ENCODE results near the gene CYB561A3. TPM values are rescaled to one million over a fixed set of nuclear protein-coding genes. Genes with fewer than 3 reads are reported as not detected.

CYB561A3 gene, protein sequence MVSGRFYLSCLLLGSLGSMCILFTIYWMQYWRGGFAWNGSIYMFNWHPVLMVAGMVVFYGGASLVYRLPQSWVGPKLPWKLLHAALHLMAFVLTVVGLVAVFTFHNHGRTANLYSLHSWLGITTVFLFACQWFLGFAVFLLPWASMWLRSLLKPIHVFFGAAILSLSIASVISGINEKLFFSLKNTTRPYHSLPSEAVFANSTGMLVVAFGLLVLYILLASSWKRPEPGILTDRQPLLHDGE
- 55.0 and 66.7 TPM in 2 replicates for total RNA-seq

DNA sequence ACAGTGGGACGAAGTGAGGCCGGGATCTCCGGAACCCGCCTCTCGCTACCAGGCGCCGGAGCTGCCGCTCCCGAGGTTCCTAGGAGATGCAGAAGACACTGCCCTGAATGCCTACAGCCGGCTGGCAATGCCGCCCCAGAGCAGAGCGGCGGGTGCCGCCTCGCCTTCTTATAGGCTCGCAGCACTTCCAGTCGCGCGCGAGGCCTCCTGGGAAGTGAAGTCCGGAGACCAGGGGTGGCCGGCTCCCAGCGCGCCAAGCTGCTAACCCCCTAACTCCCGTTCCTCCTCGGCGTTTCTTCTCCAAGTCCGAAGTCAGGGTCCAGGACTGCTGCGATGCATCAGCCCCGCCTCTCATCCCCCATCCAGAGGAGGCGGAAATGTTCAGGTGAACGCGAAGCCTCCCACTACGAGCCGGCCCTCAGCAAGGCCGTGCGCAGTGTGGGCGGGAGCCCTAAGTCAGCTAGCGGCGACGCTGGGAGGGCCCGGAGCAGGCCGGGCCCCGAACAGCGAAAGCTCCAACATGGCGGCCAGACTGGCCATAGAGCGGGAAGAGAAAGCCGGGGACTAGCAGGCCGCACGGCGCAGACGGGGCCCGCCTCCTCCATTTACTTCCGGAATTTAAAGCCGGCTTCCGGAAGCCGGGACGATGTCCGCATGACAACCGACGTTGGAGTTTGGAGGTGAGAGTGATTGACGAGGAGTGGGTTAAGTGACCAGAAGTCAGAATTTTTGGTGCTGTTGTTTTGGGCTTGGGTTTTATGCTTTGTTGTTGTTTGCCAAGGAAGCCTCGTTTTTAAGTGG is at the start of gene CYB561A3, which contains the start of gene TMEM138:
Gene CYB561A3, minus strand, starts transcription at position 142 of the 801 bp plus-strand sequence. CDS start 5,169 bp downstream, outside the sequence.
Gene TMEM138, plus strand, starts transcription at position 634 of the 801 bp plus-strand sequence. CDS start 2,017 bp downstream, outside the sequence.

DNA sequence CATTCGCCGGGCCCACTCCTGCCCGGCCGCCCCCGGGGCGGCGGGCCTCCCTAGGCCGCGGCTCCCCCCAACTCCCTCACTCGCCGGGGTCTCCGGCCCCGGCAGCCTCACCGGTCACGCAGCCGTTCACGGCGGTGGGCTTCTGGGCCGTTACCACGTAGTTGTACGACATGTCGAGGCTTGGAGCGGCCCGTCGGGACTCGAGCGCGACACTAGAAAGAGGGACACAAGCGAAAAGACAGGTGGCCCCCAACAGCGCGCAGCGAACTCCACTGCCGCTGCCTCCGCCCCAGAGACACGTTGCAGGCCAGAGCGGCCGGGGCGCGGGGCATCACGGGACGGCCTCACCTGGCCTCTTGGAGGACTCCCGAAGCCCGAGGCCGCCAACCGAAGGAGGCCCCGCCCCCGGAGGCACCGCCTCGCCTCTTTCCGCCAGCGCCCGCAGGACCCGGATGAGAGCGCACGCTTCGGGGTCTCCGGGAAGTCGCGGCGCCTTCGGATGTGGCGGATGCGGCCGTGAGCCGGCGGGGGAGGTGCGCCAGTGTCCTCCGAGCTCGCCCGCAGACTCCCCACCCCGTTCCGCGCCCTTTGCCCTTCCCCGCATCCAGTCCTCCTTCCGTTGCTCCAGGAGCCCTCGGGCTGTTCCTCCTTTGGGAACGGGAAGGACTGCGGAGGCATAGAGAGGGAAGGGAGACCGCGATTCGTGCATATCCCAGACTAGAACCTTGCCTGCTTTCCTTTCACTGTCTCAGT is 28.7 kb downstream of the CYB561A3 start, which contains the start of the genes DDB1 and TKFC:
Gene DDB1, minus strand, starts transcription at position 309 of the 753 bp plus-strand sequence. Its CDS starts 137 bp downstream, at position 172.
Gene TKFC, plus strand, starts transcription at position 432 of the 753 bp plus-strand sequence. CDS start 1,501 bp downstream, outside the sequence.

Other genes starting within 250 kb of the CYB561A3 start
- 8.2 and 10.9 TPM in 2 replicates for gene VPS37C, start 200.5 kb downstream of the CYB561A3 start, total RNA-seq
- gene PGA3, start 158.4 kb downstream of the CYB561A3 start, total RNA-seq: not detected in 2 replicates
- gene PGA4, start 139.5 kb downstream of the CYB561A3 start, total RNA-seq: not detected in 2 replicates
- not detected in 2 replicates for gene PGA5, start 120.7 kb downstream of the CYB561A3 start, total RNA-seq
- under 0.01 and 0.24 TPM in 2 replicates for gene VWCE, start 66.6 kb downstream of the CYB561A3 start, total RNA-seq
- gene DDB1, start 28.8 kb downstream of the CYB561A3 start, total RNA-seq: 231 and 235 TPM in 2 replicates
- 20.0 and 22.2 TPM in 2 replicates for gene TKFC, start 28.7 kb downstream of the CYB561A3 start, total RNA-seq
- gene TMEM138, start 492 bp upstream of the CYB561A3 start, total RNA-seq: 12.8 and 16.8 TPM in 2 replicates
- 5.5 and 16.6 TPM in 2 replicates for gene TMEM216, start 30.7 kb upstream of the CYB561A3 start, total RNA-seq
- 10.9 and 13.3 TPM in 2 replicates for gene CPSF7, start 68.1 kb upstream of the CYB561A3 start, total RNA-seq
- gene SDHAF2, start 68.2 kb upstream of the CYB561A3 start, total RNA-seq: 15.8 and 40.2 TPM in 2 replicates
- not detected in 2 replicates for gene LRRC10B, start 146.9 kb upstream of the CYB561A3 start, total RNA-seq
- 13.4 and 17.6 TPM in 2 replicates for gene SYT7, start 219.2 kb upstream of the CYB561A3 start, total RNA-seq

All from tracheal epithelial cell (primary cell).